Measurements from ENCODE around the gene STEAP1.

GRCh38 chr7:90180649-90181048 lies 26.4 kb downstream of the STEAP1 start:
- no peak for TF ChIP-seq POLR2A (IDR thresholded peaks at IDR 0.05; ENCODE audit: low read depth, low read length)
- TF ChIP-seq POLR2AphosphoS5 (IDR thresholded peaks at IDR 0.05; ENCODE audit: low read depth, low read length), result no peak
- no peak for TF ChIP-seq TAF1 (IDR thresholded peaks at IDR 0.05; ENCODE audit: borderline replicate concordance, low read depth, low read length)
